ENCODE data around the gene TRAF3IP1. TPM values are rescaled to one million over a fixed set of nuclear protein-coding genes. Genes with fewer than 3 reads are reported as not detected.

Gene TRAF3IP1
- total and polyA plus RNA-seq, 11 donors, result 3.8 to 20.3 (median 12.4) TPM

GRCh38 chr2:238337846-238338245, 17.5 kb downstream of the TRAF3IP1 start:
- intact Hi-C loops (cut with DNase I), result no loop called here
- Histone ChIP-seq H3K36me3 (peaks cover 0 to 40% (median 27%) of the 10 kb centered on the region in 9 donors), H3K27me3 (no peaks in the 10 kb centered on the region), H3K4me3 (no peak overlapping the region), H3K4me1 (peaks cover 0 to 13% (median 0%) of the 10 kb centered on the region in 12 donors), H3K27ac (no peak overlapping the region), H3K9me3 (no peaks in the 10 kb centered on the region)
- no peak for ATAC-seq
- 77 to 85% (median 84%) methylated on average over 5 of the region's 5 CpGs for WGBS, 4 donors
- DNase-seq, result no peak
- no peak for TF ChIP-seq POLR2A (IDR thresholded peaks at IDR 0.05)
- TF ChIP-seq CTCF (IDR thresholded peaks at IDR 0.05), result no peak

- no peak for TF ChIP-seq CTCF (IDR thresholded peaks at IDR 0.05)
- TF ChIP-seq POLR2A (IDR thresholded peaks at IDR 0.05), result no peak
- Histone ChIP-seq H3K9me3 (no peaks in the 10 kb centered on the region), H3K27me3 (no peaks in the 10 kb centered on the region), H3K36me3 (peaks cover 0 to 37% (median 23%) of the 10 kb centered on the region in 9 donors), H3K27ac (no peak overlapping the region), H3K4me3 (no peak overlapping the region), H3K4me1 (peaks cover 0 to 13% (median 0%) of the 10 kb centered on the region in 12 donors)
- intact Hi-C loops (cut with DNase I), result no loop called here
- no peak for ATAC-seq
- whole genome bisulfite sequencing, 4 donors, result 86 to 92% (median 87%) methylated on average over 15 of the region's 15 CpGs
- no peak for DNase-seq
Measured at GRCh38 chr2:238338710-238339394, 18.5 kb downstream of the TRAF3IP1 start.

GRCh38 chr2:238339395-238339780, 19.1 kb downstream of the TRAF3IP1 start:
- peaks cover 0 to 13% (median 0%) of the 10 kb centered on the region in 12 donors for H3K4me1 ChIP-seq
- no peak for TF ChIP-seq CTCF (IDR thresholded peaks at IDR 0.05)
- TF ChIP-seq POLR2A (IDR thresholded peaks at IDR 0.05), result no peak
- H3K27ac ChIP-seq, result no peak overlapping the region
- no peak for DNase-seq
- WGBS, 4 donors, result 90 to 92% (median 91%) methylated on average over 10 to 11 of the region's 11 CpGs
- ATAC-seq, result no peak
- no peaks in the 10 kb centered on the region for H3K9me3 ChIP-seq
- no peaks in the 10 kb centered on the region for H3K27me3 ChIP-seq
- peaks cover 0 to 36% (median 17%) of the 10 kb centered on the region in 9 donors for H3K36me3 ChIP-seq
- intact Hi-C loops (cut with DNase I), result no loop called here
- no peak overlapping the region for H3K4me3 ChIP-seq

GRCh38 chr2:238339814-238340213, 19.5 kb downstream of the TRAF3IP1 start:
- Histone ChIP-seq H3K4me3 (no peak overlapping the region), H3K4me1 (peaks cover 0 to 13% (median 0%) of the 10 kb centered on the region in 12 donors), H3K36me3 (peaks cover 0 to 36% (median 16%) of the 10 kb centered on the region in 9 donors), H3K27ac (no peak overlapping the region), H3K9me3 (no peaks in the 10 kb centered on the region), H3K27me3 (no peaks in the 10 kb centered on the region)
- ATAC-seq (peak; percentile 13 to 28 (median 22)), DNase-seq (no peak)
- TF ChIP-seq POLR2A (IDR thresholded peaks at IDR 0.05) (no peak), CTCF (IDR thresholded peaks at IDR 0.05) (peak in 6 of 12 donors; percentile 16 to 33 (median 24))
- intact Hi-C loops (cut with DNase I), result no loop called here
- WGBS, 4 donors, result 80 to 88% (median 87%) methylated on average over 7 to 11 of the region's 11 CpGs
